ENCODE results near the gene MLPH.
"Not testable (repeated sequence)": the region's sequence is repeated elsewhere in the genome, so short reads cannot be mapped to it uniquely, and the experiment has no call there.

Gene MLPH

GRCh38 chr2:237594514-237594871, 107.4 kb downstream of the MLPH start:
- no peak overlapping the region for H3K4me3 ChIP-seq (ENCODE audit: low read depth, low read length)
- no peak for TF ChIP-seq POLR2A (IDR thresholded peaks at IDR 0.05; ENCODE audit: extremely low read depth, insufficient read length)
- no peak for DNase-seq (ENCODE audit: low read depth)

DNA sequence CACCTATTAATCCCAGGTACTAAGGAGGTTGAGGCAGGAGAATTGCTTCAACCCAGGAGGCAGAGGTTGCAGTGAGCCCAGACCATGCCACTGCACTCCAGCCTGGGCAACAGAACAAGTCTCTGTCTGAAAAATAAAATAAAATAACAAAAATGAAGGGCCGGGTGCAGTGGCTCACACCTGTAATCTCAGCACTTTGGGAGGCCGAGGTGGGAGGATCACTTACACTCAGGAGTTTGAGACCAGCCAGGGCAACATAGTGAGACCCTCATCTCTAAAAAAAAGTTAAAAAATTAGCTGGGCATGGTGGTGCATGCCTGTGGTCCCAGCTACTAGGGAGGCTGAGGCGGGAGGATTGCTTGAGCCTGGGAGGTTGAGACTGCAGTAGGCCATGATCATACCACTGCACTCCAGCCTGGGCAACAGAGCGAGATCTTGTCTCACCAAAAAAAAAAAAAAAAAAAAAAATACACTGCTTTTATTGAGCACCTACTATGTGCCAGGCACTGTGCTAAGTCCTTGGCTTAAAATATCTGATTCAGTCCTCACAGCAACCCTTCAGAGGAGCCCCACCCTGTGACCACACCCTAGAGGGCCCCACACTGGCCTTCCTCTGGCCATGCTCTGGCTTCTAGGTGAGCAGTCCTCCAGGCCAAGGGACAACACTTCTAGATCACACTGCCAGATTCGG, 108.9 kb downstream of the MLPH start:
- not testable (repeated sequence) for H3K4me3 ChIP-seq (ENCODE audit: low read depth, low read length); DNase-seq (ENCODE audit: low read depth)

GRCh38 chr2:237596520-237597195, 109.6 kb downstream of the MLPH start:
- DNase-seq (ENCODE audit: low read depth): no peak
- TF ChIP-seq MYC (IDR thresholded peaks at IDR 0.05; ENCODE audit: low read depth, low read length) (no peak), POLR2A (IDR thresholded peaks at IDR 0.05; ENCODE audit: extremely low read depth, insufficient read length) (no peak)
- TF ChIP-seq, protein P1, sequence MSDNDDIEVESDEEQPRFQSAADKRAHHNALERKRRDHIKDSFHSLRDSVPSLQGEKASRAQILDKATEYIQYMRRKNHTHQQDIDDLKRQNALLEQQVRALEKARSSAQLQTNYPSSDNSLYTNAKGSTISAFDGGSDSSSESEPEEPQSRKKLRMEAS (IDR thresholded peaks at IDR 0.05; ENCODE audit: low read depth, low read length): no peak
- TF ChIP-seq, protein P2, sequence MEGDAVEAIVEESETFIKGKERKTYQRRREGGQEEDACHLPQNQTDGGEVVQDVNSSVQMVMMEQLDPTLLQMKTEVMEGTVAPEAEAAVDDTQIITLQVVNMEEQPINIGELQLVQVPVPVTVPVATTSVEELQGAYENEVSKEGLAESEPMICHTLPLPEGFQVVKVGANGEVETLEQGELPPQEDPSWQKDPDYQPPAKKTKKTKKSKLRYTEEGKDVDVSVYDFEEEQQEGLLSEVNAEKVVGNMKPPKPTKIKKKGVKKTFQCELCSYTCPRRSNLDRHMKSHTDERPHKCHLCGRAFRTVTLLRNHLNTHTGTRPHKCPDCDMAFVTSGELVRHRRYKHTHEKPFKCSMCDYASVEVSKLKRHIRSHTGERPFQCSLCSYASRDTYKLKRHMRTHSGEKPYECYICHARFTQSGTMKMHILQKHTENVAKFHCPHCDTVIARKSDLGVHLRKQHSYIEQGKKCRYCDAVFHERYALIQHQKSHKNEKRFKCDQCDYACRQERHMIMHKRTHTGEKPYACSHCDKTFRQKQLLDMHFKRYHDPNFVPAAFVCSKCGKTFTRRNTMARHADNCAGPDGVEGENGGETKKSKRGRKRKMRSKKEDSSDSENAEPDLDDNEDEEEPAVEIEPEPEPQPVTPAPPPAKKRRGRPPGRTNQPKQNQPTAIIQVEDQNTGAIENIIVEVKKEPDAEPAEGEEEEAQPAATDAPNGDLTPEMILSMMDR (IDR thresholded peaks at IDR 0.05; ENCODE audit: low read depth, low read length): no peak
- H3K4me3 ChIP-seq (ENCODE audit: low read depth, low read length): no peak overlapping the region

DNA sequence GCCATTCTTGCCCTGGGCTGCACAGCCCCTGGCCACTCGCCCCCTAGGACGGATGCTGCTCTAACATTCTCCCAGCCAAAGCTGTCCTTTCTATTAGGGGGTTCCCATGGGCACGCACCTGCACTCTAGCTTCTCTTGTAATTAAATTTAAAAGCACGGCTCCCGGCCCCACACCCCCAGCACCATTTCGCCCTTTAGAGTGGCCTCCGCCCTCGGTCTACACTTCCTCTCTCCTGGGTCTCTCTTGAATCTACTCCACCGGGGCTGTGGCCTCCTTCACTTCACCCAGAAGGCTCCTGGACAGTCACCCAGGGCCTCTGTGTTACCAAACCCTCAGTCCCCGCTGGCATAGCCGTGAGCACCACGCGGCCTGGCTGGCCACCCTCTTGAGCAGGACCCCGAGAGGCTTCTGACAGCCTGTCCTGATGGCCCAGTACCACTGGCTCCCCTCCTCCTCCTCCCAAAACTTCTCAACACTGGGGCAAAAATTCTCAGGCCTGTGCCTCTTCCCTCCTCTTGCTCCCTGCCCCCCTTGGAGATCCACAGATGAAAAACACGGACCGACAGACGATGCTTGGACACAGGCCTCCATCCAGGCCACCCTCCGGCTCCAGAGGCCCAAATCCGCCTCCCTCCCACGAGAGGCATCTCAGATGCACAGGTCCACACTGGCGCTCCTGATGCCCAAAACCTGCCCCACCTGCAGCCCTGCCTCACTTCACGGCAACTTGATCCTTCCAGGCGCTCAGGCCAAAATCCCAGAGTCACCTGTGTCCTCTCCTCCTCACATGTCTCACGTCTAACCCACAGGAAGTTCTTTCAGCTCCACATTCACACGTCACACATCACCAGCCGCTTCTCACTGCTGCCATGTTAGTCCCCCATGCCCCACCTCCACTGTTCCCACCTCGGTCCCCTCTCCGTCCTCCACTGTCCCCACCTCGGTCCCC, 110.4 kb downstream of the MLPH start:
- H3K4me3 ChIP-seq (ENCODE audit: low read depth, low read length): no peak overlapping the region
- no peak for TF ChIP-seq MYC (IDR thresholded peaks at IDR 0.05; ENCODE audit: low read depth, low read length)
- TF ChIP-seq POLR2A (IDR thresholded peaks at IDR 0.05; ENCODE audit: extremely low read depth, insufficient read length): no peak
- TF ChIP-seq, protein P1 (IDR thresholded peaks at IDR 0.05; ENCODE audit: low read depth, low read length): no peak
- TF ChIP-seq, protein P2 (IDR thresholded peaks at IDR 0.05; ENCODE audit: low read depth, low read length): no peak

DNA sequence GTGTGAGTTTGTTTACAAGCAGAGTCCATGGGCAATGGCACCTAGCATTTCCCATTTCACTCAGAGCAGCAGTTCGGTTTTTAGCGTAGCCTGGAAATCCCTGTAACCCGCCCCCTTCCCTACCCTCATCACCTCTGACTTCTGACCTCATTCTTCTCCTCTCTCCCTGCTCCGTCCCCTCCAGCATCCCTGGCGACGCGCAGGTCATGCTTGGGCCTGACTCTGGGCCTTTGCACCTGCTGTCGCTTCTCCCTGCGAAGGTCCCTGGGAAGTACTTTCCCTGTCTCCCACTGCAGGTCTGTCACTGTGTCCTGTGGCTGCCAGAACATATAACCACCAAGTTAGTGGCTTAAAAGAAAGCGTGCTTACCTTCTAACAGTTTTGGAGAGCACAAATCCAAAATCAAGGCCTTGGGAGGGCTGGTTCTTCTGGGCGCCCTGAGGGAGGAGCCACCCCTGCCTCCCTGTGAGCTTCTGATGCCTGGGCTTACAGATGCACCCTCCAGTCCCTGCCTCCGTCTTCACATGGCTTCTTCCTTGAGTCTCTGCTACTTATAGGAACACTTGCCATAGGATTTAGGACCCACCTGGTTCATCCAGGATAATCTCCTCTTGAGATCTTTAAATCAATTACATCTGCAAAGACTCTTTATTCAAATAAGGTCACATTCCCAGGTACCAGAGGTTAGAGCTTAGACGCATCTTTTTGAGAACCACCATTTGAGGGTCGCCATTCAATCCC, 111.6 kb downstream of the MLPH start:
- TF ChIP-seq MYC (IDR thresholded peaks at IDR 0.05; ENCODE audit: low read depth, low read length): no peak
- no peak overlapping the region for H3K4me3 ChIP-seq (ENCODE audit: low read depth, low read length)
- DNase-seq (ENCODE audit: low read depth): no peak

More for the DNA sequence above, 110.4 kb downstream of the MLPH start:
- DNase-seq (ENCODE audit: low read depth): no peak

DNA sequence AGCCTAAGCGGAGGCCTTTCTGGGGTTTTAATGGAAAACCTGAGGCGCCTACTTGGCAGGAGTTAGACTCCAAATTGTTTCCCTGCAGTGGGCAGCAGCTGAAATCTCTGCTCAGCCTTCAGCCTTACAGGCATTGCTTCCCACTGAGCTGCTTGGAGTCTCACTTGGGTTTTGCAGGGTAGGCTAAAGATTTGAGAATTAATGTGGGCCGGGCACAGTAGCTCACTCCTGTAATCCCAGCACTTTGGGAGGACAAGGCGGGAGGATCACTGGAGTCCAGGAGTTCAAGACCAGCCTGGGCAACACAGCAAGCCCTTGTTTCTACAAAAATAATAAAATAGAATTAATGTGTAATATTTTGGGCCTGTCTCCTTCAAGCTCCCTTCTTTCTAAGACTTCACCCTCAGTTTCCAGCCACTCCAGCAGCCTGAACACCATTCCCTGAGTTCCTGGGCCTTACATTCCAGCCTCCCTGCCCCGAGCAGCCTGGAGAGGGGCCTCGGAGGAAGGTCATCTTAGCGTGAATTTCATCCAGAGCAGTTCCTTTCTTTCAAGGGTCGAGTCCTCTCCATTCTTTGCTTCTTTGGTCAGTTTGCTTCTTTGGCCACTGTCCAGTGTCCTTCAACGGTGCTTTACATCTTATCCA, 112.5 kb downstream of the MLPH start:
- no peak overlapping the region for H3K4me3 ChIP-seq (ENCODE audit: low read depth, low read length)
- no peak for TF ChIP-seq MYC (IDR thresholded peaks at IDR 0.05; ENCODE audit: low read depth, low read length)
- TF ChIP-seq, protein P2 (IDR thresholded peaks at IDR 0.05; ENCODE audit: low read depth, low read length): no peak
- TF ChIP-seq POLR2A (IDR thresholded peaks at IDR 0.05; ENCODE audit: extremely low read depth, insufficient read length): no peak
- TF ChIP-seq, protein P1 (IDR thresholded peaks at IDR 0.05; ENCODE audit: low read depth, low read length): no peak
- DNase-seq (ENCODE audit: low read depth): no peak

All from NB4 (cell line).